Right lobe of liver (tissue), 4 donors: ENCODE data around the gene TNNC2.

Source experiments
- CTCF ChIP-seq, 4 donors: fragments of 200-600 bp in 3 of 4; fragments of 450-650 bp in 1 of 4; IDR thresholded peaks; one replicate each; pipeline versions ENCODE4 v1.5.1 to v1.8.0; 2016 to 2022; ENCODE audit warnings: antibody characterized with exemption in 4 of 4, mild to moderate bottlenecking in 2 of 4
- POLR2A ChIP-seq: fragments of 450-650 bp; IDR thresholded peaks from one replicate; pipeline ENCODE4 v1.6.1; 2017; ENCODE audit warnings: antibody characterized with exemption, mild to moderate bottlenecking
- donor health status: DM: no; HTN: no; CAD: no.
- donor health status: DM: no; HTN: no; CAD: no.
- donor health status: DM: no; HTN: yes; CAD: no.

- TF ChIP-seq CTCF (IDR thresholded peaks at IDR 0.05) (no peak), POLR2A (no peak)
These were observed 46.4 kb upstream of the TNNC2 start for GRCh38 chr20:45873409-45874103.
